ENCODE measurements around the gene RNF38. TPM values are rescaled to one million over a fixed set of nuclear protein-coding genes. Genes with fewer than 3 reads are reported as not detected.
"Not testable (repeated sequence)": the region's sequence is repeated elsewhere in the genome, so short reads cannot be mapped to it uniquely, and the experiment has no call there.

The RNF38 gene
- total RNA-seq, 1 donor from 2014 or later, result 22.8 TPM

- Histone ChIP-seq H3K4me1 (no peaks in the 10 kb centered on the region), H3K9me3 (no peaks in the 10 kb centered on the region), H3K4me3 (no peak overlapping the region), H3K27me3 (no peaks in the 10 kb centered on the region), H3K36me3 (no peaks in the 10 kb centered on the region), H3K27ac (no peak overlapping the region)
- TF ChIP-seq CTCF (IDR thresholded peaks at IDR 0.05) (no peak), POLR2A (IDR thresholded peaks at IDR 0.05) (no peak), POLR2AphosphoS5 (IDR thresholded peaks at IDR 0.05; ENCODE audit: insufficient read depth in 1 of 2, low read depth in 1 of 2) (no peak)
- intact Hi-C loops (cut with DNase I), result no loop called here
- no peak for DNase-seq (ENCODE audit: extremely low spot score in 2 of 2)
Measured at GRCh38 chr9:36314740-36315139, 85.3 kb downstream of the RNF38 start.

DNA sequence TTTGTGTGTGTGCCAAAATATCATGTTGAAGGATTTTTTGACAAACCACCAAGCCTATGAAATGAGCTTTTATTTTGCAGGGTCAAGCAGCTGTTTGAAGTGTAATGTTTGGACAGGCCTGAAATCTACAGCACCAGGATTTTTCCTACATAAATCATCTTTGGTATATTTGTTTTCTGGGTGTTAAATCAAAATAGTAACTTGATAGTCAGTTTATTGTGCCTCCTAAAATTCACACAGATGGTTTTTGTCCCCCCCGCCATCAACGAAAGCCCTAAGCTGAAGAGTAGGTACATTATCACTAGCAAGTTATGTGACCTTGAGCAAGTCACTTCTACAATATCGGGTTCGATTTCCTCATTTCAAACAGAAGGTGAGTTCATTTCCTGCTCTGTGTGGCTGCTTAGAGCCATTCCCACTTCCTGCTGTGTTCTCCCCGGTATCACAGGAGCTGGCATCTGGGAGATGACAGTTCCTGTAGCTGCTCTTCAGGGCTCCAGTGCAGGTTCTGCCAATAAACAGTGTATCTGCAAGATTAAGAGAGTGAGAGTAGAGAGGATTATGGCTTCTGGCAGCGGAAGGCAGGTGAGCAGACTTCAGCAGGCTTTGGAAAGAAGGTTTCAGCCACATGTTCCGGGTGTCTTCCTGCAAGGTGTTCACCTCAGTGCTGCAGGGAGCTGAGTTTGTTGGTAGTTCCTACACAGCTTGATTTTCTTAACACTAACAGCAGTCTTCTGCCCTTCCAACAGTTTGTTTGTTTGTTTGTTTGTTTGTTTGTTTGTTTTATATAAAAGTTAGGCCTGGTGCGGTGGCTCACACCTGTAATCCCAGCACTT is 93.4 kb downstream of the RNF38 start:
- Histone ChIP-seq H3K4me3 (no peak overlapping the region), H3K9me3 (no peaks in the 10 kb centered on the region), H3K4me1 (peaks cover 4% of the 10 kb centered on the region), H3K27ac (no peak overlapping the region), H3K36me3 (no peaks in the 10 kb centered on the region), H3K27me3 (no peaks in the 10 kb centered on the region)
- TF ChIP-seq POLR2A (IDR thresholded peaks at IDR 0.05), result no peak
- no peak for TF ChIP-seq POLR2AphosphoS5 (IDR thresholded peaks at IDR 0.05; ENCODE audit: insufficient read depth in 1 of 2, low read depth in 1 of 2)
- no peak for TF ChIP-seq CTCF (IDR thresholded peaks at IDR 0.05)
- intact Hi-C loops (cut with DNase I), result no loop called here
- no peak for DNase-seq (ENCODE audit: extremely low spot score in 2 of 2)

DNA sequence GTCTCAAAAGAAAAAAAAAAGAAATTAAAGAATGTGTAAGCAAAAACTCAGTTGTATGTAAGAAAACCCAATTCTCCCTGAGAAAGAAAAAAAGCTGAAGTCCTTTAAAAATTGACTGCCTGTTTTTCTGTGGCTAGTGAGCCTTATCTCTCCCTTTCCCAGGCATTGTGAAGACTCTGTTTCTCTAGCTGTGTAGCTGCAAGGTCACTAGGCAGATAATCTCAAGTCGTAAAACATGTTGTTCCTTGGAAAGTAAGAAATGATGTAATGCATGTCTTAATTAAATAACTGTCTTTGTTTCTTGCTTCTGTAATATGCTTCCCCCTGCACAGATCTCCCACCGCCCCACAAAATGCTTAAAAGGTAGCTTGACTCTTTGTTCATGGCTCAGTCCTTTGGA is 95.7 kb downstream of the RNF38 start:
- intact Hi-C loops (cut with DNase I); H3K4me1 ChIP-seq; DNase-seq (ENCODE audit: extremely low spot score in 2 of 2); H3K4me3 ChIP-seq; H3K27ac ChIP-seq; H3K9me3 ChIP-seq; H3K36me3 ChIP-seq; H3K27me3 ChIP-seq: not testable (repeated sequence)

- DNase-seq (ENCODE audit: extremely low spot score in 2 of 2), result no peak
- TF ChIP-seq CTCF (IDR thresholded peaks at IDR 0.05) (no peak), POLR2AphosphoS5 (IDR thresholded peaks at IDR 0.05; ENCODE audit: insufficient read depth in 1 of 2, low read depth in 1 of 2) (no peak), POLR2A (IDR thresholded peaks at IDR 0.05) (no peak)
- no peaks in the 10 kb centered on the region for H3K36me3 ChIP-seq
- H3K27me3 ChIP-seq, result no peaks in the 10 kb centered on the region
- no peaks in the 10 kb centered on the region for H3K9me3 ChIP-seq
- intact Hi-C loops (cut with DNase I), result no loop called here
- no peaks in the 10 kb centered on the region for H3K4me1 ChIP-seq
- no peak overlapping the region for H3K4me3 ChIP-seq
- H3K27ac ChIP-seq, result no peak overlapping the region
Measured at GRCh38 chr9:36301227-36301626, 98.8 kb downstream of the RNF38 start.

GRCh38 chr9:36298566-36298965 is 101.5 kb downstream of the RNF38 start:
- Histone ChIP-seq H3K4me3 (no peak overlapping the region), H3K36me3 (no peaks in the 10 kb centered on the region), H3K9me3 (no peaks in the 10 kb centered on the region), H3K27ac (no peak overlapping the region), H3K4me1 (no peaks in the 10 kb centered on the region), H3K27me3 (no peaks in the 10 kb centered on the region)
- intact Hi-C loops (cut with DNase I), result no loop called here
- no peak for DNase-seq (ENCODE audit: extremely low spot score in 2 of 2)
- TF ChIP-seq POLR2A (IDR thresholded peaks at IDR 0.05) (no peak), CTCF (IDR thresholded peaks at IDR 0.05) (no peak), POLR2AphosphoS5 (IDR thresholded peaks at IDR 0.05; ENCODE audit: insufficient read depth in 1 of 2, low read depth in 1 of 2) (no peak)

Measured in vagina (tissue), 2 donors.